ENCODE data around the gene ACAP2.
"Not testable (repeated sequence)": the region's sequence is repeated elsewhere in the genome, so short reads cannot be mapped to it uniquely, and the experiment has no call there.

The ACAP2 gene

DNA sequence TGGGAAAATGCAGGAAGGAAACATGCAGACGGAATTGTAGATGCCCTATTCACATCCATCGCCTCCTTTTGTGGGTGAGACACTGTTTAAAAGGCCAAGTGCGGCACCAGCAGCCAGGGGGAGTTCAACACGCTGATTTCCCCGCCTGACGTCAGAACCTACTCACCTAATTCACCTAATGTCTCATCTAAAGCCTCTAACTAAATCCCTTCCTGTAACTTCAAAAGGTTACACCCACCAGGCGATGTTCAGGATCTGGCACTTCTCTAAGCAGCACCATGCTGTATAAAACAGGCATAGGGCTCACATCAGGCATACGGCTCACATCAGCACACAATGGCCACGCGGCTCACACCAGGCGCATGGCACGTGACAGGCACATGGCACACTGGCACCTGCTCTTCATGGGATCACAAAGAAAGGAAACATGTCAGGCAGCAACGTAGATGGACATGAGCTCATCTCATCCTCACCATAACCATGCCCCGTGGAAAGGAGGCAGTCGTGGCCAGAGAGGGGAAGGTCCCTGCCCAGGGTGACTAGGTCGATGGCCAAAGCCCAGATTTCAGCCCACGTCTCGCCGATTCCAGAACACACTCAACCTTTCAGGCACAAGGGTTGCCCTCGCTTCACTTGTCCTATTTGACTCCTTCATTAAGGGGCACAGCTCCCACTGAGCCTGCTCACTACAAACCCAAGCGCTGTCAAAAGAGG, 193.6 kb downstream of the ACAP2 start:
- no peak for DNase-seq

GRCh38 chr3:195248281-195248680, 194.5 kb downstream of the ACAP2 start:
- no peak for DNase-seq

- DNase-seq = no peak
Observed at GRCh38 chr3:195247863-195248189, 195.0 kb downstream of the ACAP2 start.

- no peak for DNase-seq
Observed at GRCh38 chr3:195247086-195247862, 195.5 kb downstream of the ACAP2 start.

- DNase-seq = peak in 1 of 56 donors; percentile 31
Observed at GRCh38 chr3:195246581-195246995, 196.2 kb downstream of the ACAP2 start.

GRCh38 chr3:195245531-195245951, 197.3 kb downstream of the ACAP2 start:
- DNase-seq = no peak

- no peak for DNase-seq
Observed at GRCh38 chr3:195241592-195242355, 201.0 kb downstream of the ACAP2 start.

- DNase-seq = no peak
Observed at GRCh38 chr3:195240939-195241338, 201.9 kb downstream of the ACAP2 start.

GRCh38 chr3:195240171-195240701, 202.6 kb downstream of the ACAP2 start:
- peak in 3 of 56 donors; percentile 18 to 39 (median 26) for DNase-seq

- DNase-seq = no peak
Observed at GRCh38 chr3:195239121-195239520, 203.7 kb downstream of the ACAP2 start.

DNA sequence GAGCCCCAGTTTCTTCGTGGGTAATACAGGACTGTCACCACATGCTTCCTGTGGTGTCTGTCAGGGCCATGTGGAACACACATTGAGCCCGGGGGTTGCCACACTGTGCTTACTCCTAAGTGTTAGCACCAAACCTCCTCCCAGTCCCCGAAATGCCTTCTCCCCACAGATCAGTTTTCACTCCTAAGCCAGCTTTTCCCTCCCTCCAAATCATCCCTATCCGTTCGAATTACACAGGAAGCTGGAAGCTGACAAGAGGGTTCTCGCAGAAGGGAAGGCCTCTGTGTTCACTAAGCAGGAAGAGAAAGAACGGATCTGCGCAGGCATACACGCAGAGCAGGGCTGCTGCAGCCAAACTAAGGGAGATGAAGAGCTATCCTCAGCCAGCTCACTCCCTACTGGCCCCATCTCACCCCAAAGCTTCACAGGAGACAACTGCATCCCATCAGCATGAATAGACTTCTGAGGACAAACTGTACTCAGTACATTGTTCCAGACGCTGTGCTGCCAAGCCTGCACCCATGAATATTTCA, 204.2 kb downstream of the ACAP2 start:
- DNase-seq = peak in 1 of 56 donors; percentile 17

- DNase-seq = no peak
Observed at GRCh38 chr3:195238081-195238571, 204.7 kb downstream of the ACAP2 start.

DNA sequence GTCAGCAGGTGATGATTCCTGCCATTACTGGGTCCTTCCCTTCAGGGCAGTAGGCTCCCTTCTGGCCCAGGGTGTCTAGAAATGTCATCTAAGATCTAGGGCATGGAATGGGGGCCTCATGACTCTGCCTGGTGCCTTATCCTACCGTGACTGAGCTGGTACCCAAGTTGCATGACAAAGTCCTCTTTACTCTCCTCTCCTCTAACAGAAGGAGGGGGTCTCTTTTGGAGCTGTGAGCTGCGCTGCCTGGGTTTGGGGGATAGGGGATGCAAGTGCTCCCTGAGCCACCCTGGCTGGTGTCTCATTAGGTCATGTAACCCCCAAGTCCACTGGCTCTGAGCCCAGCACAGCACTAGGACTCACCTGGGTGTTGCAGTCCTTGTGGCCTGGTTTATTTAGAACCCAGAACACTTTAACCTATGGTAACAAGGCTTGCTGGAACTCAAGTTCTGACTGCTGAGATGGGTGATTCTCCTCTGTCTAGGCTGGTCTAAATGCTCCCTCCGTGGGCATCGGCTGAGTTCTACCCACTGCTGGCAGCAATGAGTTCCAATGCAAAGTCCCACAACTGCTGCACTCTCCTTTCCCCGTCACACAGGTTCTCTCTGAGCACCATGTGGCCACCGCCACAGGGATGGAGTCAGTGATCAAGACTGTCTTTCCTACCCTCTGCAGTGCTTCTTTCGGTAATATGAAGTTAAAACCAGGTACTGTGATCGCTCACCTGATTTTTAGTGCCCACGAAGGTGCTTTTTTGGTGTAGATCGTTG, 205.8 kb downstream of the ACAP2 start:
- no peak for DNase-seq

DNA sequence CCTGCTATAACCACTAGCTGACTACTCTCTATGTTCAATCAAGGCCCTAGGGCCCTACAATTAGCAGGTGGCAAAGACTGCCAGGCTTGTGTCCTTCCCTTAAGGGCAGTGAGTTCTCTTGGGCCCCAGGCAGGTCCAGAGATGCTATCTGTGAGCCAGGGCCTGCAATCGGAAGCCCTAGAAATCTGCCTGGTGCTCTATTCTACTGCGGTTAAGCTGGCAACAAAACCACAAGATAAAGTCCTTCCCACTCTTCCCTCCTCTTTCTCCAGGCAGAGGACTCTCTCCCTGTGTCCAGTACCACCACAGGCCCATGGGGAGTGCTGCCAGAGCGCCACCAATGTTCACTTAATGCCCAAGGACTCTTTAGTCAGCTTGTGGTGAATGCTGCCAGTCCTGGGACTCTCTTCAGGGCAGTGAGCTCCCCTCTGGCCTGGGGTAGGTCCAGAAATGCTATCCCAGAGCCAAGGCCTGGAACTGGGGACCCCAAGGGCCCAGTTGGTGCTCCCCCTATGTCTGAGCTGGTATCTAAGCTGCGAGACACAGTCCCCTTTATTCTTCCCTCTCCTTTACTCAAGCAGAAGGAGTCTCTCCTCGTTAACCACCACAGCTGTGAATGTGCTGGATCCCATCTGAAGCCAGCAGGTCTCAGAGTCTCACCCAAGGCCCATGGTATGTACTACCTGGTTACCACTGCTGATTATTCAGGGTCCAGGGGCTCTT, 206.6 kb downstream of the ACAP2 start:
- DNase-seq = no peak

DNA sequence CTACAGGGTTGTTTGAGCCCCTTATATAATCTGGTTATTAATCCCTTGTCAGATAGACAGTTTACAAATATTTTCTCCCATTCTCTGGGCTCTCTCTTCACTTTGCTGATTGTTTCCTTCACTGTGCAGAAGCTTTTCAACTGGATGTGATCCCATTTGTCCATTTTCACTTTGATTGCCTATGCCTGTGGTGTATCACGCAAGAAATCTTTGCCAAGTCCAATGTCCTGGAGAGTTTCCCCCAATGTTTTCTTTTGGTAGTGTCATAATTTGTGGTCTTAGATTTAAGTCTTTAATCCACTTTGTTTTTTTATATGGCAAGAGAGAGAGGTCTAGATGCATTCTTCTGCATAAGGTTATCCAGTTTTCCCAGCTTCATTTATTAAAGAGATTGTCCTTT, 212.6 kb downstream of the ACAP2 start:
- no peak for DNase-seq

DNA sequence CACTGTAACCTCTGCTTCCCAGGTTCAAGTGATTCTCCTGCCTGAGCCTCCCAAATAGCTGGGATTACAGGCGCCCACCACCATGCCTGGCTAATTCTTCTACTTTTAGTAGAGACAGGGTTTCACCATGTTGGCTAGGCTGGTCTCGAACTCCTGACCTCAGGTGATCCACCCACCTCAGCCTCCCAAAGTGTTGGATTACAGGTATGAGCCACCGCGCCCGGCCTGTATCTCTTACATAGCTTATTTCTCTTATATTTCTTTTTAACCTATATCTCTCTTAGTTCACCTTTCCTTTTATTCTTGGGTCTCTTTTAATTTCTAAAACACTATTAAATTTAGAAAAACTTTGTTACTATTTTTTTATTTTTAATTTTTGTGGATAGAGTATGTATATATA, 213.9 kb downstream of the ACAP2 start:
- DNase-seq = not testable (repeated sequence)

- DNase-seq = no peak
Observed at GRCh38 chr3:195227871-195228270, 214.9 kb downstream of the ACAP2 start.

GRCh38 chr3:195226900-195227447, 215.8 kb downstream of the ACAP2 start:
- DNase-seq = no peak

DNA sequence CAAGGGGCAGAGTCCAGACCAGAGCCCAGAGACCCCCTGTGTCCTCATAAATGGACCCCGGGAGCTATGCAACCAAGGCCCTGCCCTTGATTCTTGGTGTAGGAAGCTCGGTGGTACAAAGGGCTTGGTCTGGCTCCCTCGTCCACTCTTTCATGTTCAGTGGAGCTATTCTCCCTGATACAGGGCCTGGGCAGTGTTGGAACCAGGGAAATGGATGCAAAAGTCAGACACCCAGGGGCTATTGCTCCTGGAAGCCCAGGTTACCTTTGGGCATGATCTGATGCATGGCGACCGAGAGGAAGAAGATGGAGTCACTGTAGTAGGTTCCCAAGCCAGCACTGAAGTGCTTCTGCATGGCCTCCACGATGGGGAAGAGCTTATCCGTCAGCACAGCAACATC, 216.4 kb downstream of the ACAP2 start:
- no peak for DNase-seq
